GOT3 (cell line): ENCODE data around the gene ALKBH1.
"Not testable (repeated sequence)": the region's sequence is repeated elsewhere in the genome, so short reads cannot be mapped to it uniquely, and the experiment has no call there.

Source experiments
- DNase-seq: peaks from one replicate; lab custom pipeline; 2025; ENCODE audit warnings: mixed read lengths; lab: John Stamatoyannopoulos, UW

ALKBH1 gene, protein sequence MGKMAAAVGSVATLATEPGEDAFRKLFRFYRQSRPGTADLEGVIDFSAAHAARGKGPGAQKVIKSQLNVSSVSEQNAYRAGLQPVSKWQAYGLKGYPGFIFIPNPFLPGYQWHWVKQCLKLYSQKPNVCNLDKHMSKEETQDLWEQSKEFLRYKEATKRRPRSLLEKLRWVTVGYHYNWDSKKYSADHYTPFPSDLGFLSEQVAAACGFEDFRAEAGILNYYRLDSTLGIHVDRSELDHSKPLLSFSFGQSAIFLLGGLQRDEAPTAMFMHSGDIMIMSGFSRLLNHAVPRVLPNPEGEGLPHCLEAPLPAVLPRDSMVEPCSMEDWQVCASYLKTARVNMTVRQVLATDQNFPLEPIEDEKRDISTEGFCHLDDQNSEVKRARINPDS

DNA sequence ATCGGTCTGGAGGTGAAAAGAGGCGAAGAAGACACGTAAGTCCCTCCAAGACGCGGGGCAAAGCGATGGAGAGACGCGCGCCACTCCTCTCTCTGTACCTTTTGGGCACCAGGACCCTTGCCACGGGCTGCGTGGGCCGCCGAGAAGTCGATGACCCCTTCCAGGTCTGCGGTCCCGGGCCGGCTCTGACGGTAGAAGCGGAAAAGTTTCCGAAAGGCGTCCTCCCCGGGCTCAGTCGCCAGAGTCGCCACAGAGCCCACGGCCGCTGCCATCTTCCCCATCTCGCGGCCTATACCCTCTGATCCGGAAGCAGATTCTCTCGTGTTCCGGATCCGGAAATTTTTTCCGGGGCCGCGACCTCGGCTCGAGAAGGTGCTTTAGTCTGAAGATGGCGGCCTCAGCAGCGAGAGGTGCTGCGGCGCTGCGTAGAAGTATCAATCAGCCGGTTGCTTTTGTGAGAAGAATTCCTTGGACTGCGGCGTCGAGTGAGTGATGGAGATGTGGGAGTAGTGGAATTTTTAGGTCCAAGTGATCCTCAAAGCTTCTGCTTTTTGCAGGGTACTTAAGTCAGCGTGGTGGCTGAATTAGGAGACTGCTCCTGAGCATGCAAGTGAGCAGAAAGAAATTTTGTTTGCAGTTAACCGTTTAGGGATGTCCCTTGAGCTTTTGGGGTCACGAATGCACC, at the start of gene ALKBH1, which contains the start of gene SLIRP:
Gene ALKBH1, minus strand, starts transcription at position 300 of the 685 bp plus-strand sequence. Its CDS starts 19 bp downstream, at position 281.
Gene SLIRP, plus strand, starts transcription at position 380 of the 685 bp plus-strand sequence. Its CDS starts 9 bp downstream, at position 389.
- DNase-seq, result peak; percentile 33

DNA sequence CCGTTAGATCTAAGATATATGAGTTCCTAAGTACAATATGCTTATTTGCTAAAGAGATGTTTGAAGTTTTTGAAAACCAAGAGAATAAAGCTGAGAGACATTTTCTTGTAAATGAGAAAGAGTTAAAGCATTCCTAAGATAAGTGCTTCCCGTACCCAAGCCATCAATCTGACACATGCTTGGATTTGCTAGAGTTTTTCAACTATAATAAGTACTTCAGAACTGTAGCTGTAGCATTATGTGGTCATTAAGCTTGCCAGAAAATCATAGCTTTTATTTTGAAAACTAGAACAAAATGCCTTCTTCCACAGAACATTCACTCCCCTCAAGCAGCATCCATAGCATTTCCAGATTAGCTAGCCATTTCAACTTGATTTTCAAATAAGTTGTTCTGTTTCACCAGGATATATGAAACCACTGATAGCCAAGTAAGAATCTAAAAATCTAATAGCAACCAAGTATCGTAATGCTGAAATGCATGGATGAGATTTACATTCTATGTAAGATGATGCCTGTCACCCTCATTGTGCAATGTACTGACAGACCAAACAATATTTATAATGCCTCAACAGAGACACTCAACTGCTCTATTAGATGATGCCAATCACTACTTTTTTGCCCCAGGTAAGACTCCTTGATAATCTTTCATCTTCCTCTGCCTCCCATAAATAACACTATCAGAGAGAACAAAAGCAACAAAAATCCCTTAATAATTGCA, 45.1 kb upstream of the ALKBH1 start:
- no peak for DNase-seq

DNA sequence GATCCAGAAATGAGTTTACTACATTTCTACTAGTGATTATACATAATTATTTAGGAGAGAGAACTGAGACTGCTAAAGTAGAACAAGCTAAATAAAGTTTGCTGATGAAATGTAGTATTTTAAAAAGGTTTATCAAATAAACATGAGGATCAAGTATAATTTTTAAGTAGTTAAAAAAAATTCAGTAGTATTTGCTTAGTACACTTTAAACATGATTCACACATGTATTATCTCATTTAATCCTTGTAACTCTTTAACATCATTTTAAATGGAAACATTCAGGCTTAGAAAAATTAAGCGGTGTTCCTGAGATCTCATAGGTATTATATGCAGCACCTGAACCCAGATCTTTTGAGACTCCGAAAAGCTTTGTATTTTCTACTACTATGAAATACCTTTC, 44.4 kb upstream of the ALKBH1 start:
- DNase-seq, result no peak

DNA sequence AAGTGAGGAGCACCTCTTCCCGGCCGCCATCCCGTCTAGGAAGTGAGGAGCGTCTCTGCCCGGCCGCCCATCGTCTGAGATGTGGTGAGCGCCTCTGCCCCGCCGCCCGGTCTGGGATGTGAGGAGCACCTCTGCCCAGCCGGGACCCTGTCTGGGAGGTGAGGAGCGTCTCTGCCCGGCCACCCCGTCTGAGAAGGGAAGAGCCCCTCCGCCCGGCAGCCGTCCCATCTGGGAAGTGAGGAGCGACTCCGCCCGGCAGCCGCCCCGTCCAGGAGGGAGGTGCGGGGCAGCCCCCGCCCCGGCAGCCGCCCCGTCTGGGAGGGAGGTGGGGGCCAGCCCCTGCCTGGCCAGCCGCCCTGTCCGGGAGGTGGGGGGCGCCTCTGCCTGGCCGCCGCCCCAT, 39.6 kb upstream of the ALKBH1 start:
- DNase-seq, result not testable (repeated sequence)

DNA sequence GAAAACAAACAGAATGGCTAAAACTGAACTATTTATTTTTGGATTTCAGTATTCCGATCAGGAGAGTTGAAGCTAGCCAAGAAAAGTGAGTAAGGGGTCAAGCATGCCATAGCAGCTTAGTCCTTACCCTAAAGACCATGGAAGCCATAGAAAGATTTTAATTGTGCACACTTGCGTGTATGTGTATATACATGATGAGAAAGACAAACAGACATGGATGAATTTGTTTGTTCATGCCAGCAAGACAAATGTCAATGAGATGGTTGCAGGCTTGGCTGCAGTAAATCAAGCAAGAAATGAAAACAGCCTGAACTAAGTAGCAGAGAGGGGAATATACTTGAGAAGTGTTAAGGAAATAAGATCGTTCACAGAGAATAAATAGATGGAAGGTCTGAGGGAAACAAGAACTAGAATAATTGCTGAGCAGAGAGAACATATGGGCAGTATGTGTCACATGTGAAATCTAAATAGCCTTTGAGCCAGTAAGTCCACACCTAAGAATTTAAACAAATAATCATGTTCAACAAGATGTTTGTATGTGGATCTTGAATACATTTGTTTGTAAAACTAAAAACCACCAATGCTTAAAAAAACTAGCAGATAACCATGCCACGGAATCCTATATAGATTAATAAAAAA, 38.4 kb upstream of the ALKBH1 start:
- DNase-seq, result no peak

DNA sequence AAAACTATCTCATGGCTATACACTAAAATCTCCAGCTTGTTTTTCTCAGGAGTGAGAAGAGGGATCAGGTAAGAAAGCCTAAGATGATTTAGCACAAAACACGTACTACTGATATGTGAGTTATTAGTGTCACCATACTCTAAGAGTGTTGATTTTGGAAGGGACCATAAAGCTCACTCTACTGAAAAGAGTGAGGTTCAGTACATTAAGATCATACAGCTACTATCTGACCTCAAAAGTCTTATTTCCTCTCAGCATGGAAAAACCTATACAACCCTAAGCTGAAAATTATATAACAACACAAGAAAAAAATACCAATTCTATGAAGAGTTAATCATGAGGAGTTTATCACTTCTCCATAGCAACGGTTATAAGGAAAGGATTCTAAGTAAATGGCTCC, 33.6 kb upstream of the ALKBH1 start:
- DNase-seq, result no peak

DNA sequence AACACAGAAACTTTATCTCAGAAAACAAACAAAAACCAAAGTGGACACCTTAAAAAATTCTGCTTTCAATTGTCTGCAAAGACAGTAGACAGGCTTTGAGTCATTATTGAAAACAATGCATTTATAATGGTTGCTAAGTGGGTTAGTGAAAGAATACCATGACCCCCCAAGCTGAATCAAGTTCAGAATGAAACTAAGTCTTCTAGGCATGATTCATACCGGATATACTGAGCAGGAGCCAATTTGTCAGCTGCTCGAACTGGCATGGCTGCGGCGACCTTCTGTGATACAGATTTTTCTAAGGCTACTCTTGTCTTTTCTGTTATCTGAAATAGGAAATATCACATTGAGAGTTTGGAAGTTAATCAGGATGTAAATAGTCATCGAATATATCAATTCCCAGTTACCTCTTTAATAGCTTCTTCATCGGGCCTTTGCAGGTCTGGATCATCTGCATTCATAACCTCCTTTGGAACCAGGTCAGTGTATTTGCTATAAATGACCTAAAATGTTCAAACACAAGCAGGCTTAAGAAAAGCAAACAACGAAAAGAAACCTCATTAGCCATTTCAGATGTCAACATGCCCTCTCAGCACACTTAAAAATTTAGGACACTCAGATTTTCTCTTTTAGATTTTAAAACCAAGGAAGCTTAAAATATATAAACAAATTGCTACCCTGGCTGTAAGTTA, 30.9 kb upstream of the ALKBH1 start:
- no peak for DNase-seq

DNA sequence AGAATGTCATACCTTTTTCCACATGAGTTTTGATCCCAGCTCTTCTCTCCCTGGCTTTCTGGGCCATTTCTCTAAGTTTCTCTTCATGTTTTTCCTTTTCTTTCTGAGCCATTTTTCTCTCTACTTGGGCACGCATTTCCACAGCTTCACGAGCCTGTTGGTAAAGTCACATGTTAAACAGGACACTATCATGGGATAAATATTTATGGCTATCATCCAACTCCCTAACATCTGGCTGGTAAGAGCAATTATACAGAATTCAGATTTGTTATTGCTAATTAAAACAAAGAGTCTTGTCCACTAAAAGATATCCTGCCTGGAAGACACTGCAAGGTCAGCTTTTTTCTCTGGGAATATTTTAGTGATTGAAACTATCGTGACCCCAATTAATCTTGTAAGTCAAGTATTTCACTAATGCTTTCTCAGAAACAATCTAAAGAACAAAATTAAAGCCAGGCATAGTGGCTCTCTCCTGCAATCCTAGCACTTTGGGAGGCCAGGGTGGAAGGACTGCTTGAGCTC, 23.2 kb upstream of the ALKBH1 start:
- DNase-seq, result no peak

DNA sequence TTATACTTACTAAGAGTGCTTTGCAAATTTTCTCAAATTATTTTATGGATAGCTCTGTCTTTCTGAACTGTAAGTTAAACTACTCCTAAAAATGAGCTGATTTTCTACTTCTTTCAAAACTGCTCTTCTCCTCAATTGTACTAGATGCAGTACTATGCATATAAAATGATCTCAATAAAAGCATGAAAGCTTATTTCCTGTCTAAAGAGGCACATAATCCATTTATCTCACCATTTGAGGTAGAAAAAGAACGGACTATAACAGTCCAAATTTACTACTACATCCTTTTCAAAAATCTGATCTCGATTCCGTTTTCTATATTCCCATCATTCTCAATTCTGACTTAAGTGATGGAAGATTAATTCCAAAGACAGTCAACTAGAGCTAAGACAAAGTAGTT, 14.5 kb upstream of the ALKBH1 start:
- DNase-seq, result no peak

DNA sequence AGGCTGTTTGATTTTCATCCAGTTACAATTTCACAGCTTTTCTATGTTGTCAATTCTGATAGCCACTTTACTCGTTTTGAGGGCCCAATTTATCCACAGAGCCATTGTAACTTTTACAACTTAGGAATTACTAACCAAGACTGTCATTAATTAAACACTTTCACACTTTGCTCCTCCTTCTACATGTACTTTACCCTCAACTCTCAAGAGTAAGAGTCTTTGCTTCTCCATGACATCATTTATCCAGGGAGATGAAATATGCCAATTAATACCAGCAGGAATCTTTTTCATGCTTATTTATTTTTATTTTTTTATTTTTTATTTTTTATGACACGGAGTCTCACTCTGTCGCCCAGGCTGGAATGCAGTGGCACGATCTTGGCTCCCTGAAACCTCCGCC, 13.6 kb upstream of the ALKBH1 start:
- no peak for DNase-seq

DNA sequence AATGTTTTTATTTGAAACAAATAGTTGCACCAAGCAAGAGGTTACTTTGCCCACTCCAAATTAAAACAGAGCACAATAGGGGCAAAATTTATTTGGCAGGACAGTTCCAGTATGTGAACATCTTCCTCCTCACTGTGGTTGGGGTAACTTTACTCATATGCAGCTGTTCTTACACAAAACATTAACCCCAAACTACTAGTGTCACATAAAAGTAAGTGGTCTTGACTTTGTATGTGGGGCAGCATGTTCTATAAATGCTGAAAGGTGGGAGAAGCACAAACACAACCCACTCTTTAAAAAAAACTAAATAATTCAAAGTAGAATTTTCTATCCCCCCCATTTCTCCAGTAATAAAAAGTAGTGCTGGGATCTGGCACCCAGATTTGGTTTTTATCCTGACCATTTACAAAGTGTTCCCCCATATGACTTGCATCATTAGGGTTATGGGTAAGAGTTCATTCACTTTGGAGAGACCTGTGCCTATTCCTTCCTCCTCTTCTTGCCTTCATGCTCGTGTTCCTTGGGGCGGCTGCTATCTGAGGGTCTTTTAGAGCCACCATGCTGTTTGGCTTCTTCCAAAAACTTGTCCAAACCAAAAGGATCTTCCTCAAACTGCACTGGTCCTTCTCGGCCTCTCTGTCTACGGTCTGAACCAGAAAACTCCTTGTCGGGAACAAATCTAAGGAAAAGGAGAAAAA, 9.9 kb upstream of the ALKBH1 start:
- DNase-seq, result no peak

DNA sequence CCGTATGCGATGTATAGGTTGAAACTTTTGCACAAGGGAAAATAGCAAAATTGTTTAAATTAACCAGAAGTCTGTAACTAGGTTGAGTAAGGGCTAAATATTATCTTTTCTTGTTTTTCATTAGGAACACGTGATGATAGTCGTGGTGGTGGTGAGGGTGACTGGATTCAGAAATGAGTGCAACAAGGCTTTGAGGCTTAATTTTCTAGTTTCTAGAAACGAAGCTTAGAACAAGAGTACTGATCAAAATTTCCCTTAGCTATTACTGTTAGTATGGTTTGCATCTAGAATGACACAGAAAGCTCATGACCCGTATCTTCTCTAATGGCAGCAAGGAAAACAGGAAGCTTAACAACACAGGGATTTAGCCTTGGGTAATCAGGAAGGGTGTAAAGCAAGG, 7.1 kb upstream of the ALKBH1 start:
- no peak for DNase-seq

DNA sequence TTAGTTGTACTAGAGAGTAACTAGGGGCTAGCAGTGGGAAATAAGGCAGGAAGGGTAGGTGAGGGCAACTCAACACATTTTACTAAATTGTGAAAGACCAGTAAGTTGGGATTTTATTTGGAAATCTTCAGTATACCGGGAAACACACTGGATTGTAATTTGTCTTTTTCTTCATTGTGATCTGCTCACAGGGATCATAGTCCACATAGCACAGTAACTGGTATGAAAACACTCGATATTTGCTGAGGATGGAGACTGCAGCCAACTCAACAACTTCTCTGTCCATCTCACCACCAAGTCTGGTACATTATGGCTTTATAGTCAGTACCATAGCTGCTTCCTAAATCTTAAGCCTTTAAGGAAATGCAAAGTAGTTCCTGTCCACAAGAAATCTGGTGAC, 2.5 kb upstream of the ALKBH1 start:
- no peak for DNase-seq

DNA sequence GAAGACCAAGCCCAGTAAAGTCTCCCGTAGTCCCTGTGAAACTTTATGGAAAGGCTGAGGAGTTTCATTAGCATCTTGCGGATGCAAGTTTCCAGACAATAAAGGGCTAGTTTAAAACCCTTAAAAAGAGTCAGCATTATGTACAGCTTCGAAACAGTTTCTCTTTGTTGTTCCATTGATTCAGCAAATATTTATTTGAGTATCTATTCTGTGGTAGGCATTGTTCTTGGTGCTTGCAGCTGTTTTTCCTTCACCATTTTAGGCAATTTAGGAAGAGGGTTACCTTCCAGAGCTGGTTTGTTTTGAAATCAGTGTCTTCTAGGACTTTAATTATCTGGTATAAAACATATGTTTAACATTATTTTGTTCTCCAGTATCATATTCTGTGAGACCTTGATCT, 1.6 kb upstream of the ALKBH1 start:
- DNase-seq, result no peak

DNA sequence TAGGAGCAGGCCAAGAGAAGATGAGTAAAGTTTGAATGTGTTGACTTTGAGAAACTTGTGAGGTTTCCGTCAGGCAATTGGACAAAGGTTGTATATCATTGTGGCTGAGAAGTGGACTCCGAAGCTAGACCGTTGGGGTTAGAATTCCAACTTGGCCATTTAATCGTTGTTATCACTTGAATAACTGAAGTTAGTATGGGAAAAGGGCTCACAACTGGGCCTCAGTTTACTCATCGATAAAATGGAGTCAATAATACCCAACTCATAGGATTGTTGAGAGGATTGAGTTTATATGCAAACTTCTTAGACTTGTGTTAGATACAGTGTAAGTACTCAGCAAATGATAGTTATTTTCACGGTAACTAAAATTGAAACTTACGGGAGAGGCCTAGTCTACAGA, 926 bp upstream of the ALKBH1 start:
- DNase-seq, result no peak

DNA sequence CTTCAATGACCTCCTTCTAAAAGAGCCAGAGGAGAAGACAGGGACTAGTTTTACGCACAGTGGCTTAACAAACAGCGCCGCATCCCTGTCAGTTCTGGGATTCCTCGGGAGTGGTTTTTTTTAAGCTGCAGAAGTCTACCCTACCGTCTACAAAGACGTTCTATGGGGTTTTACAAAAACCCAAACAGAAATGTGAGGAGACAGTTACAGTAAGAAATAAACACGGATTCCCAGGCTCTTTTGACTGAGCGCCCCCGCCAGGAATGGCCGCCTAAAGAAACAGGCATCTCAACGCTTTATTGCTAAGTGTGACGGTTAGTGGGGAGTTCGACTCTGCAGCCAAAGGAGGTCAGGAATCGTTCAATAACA, 484 bp downstream of the ALKBH1 start:
- DNase-seq, result no peak

DNA sequence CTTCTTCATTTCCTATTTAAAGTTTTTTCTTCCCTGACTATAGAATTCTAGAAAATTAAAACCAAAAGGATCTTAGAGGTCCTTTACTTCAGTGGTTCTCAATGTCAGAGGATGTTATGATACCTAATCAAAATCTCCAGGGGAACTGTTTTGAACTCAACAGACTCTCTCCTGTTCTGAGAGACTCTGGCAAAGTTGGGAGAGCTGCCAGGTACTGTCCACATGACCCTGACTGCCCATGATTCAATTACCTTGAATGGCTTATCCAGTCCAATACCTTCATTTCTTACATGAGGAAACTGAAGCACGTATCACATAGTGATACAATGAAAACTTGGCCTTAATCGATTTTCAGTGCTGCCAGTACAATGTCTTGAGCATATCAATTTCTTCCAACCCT, 16.6 kb downstream of the ALKBH1 start:
- no peak for DNase-seq

DNA sequence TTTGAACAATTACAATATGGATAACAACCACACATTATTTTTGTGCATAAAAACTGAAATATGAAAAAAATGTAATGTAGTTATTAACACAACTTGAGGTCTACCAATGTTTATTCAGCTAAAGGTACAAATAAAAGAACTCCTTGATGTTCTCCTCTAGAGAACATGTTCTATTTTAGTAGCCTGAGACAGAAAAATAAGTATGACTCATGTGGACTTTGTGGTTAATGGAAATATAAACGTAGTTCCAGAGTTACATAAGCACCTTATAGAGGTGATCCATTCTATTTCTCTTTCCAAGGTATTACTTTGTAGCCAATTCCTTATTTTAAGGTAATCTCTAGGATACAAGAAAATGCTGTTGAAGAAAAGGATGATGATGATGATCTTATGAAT, 25.7 kb downstream of the ALKBH1 start:
- no peak for DNase-seq

DNA sequence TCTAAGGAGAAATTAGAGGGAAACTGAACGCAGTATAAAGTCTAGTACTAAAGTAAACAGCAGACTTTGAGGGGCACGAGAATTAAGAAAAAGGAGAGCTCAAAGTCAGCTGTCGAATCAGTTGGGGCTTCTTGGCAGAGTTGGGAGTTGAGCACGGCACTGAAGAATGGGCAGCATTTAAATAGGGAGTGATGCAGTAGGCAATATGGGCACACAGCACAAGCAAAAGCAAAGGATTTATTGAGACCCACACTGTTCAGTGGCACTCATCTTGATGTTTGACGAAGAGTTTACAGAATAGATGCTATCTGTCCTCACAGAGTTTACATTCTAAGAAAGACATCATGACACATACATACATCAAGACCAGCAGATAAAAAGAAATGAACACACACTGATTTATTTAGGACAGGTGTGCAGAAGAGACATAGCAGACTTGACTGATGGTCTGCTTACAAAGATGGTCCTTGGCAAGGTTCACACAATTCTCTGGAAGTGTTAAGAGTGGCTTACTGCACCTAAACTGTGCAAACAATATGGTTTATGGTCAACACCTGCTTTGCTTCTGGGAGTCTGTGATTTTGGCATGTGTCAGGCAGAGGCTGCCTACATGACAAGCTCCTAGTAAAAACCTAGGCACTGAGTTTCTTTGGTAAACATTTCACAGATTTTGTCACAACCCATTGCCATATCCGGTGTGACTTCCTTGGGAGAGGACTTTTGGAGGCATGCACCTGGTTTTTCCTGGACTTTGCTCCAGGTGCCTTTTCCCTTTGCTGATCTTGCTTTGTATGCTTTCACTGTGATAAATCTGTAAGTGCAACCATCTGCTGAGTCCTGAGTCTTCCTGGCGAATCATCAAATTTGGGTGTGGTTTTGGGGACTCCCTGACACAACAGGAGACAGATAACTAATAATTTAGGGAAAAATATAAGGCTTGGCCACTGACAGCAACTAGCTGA, 26.3 kb downstream of the ALKBH1 start:
- DNase-seq, result no peak

DNA sequence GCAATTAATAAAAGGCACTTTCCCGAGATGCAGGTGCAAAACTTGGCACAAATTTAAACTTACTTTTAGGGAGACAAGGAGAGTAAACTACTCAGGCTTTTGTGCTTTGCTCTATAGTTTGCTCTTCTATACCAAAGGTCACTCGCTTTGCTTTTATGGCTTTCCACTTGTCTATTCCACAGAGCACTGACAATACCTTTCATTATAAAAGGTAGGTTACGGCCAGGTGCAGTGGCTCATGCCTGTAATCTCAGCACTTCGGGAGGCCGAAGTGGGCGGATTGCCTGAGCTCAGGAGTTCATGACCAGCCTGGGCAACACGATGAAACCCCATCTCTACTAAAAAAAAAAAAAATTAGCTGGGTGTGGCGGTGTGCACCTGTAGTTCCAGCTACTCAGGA, 32.9 kb downstream of the ALKBH1 start:
- no peak for DNase-seq
